NCI-H187 treated with DMSO at 0.1 percent for 48 hours (cell line): ENCODE results near the gene CHST15.
"Not testable (repeated sequence)": the region's sequence is repeated elsewhere in the genome, so short reads cannot be mapped to it uniquely, and the experiment has no call there.

Experiments
- DNase-seq: peaks from one replicate; lab custom pipeline; 2025; lab: John Stamatoyannopoulos, UW

CHST15 gene

DNA sequence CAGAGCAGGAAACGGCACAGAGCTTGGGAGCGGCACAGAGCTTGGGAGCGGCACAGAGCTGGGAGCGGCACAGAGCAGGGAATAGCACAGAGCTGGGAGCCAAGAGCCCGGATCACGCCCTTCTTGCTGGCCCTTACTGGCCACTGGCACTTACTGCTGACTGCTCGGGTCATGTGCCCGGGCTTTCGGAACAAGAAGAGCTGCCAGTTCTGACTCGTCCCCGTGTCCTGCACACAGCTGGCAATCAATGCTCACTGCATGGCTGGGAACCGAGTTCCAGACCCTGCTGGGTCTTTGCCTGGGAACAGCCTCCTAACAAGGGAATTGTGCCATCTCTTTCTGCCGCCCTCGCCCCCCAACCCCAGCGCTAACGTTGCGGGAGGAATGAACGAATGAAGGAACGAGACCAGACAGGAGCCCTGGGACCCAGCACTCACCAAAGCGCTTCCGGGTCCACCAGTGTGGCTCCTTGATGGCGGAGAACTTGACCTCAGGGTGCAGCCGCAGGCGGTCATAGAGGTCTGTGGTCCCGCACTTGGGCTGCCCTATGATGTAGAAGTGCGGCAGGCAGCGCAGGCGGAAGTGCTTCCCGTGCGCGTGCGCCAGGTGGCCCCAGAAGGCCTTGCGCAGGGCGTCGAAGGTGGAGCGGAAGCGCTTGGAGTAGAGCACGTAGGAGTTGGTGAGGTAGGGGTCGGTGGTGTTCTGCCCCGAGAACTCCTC lies 49.1 kb downstream of the CHST15 start:
- DNase-seq: no peak

DNA sequence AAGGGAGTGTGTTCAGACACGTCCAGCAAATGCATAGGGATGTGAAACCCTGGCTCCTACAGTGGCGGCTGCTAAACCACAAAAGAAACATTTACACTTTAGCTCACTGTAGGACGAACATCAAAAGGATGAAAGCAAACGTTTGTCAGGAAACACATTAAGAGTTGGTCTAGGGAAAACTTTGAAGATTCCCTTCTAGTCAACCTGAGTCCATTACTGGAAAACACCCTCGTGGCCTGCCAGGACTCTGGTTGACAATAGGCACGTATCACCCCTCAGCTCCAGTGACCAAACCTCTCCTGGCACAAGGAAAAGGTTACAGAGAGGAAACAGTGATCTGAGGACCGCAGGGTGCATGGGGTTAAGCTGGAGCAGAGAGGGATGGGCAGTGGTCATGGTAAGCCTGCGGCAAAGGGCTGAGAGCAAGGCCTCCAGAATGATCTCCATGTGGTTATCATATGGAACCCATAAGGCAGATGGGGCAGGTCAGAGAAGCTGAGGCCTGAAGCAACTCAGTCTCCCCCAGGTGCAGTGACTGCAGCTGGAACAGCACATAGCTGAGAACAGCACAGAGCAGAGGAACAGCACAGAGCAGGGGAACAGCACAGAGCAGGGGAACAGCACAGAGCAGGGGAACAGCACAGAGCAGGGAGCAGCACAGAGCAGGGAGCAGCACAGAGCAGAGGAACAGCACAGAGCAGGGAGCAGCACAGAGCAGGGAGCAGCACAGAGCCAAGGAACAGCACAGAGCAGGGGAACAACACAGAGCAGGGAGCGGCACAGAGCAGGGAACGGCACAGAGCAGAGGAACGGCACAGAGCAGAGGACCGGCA lies 49.9 kb downstream of the CHST15 start:
- DNase-seq: no peak

DNA sequence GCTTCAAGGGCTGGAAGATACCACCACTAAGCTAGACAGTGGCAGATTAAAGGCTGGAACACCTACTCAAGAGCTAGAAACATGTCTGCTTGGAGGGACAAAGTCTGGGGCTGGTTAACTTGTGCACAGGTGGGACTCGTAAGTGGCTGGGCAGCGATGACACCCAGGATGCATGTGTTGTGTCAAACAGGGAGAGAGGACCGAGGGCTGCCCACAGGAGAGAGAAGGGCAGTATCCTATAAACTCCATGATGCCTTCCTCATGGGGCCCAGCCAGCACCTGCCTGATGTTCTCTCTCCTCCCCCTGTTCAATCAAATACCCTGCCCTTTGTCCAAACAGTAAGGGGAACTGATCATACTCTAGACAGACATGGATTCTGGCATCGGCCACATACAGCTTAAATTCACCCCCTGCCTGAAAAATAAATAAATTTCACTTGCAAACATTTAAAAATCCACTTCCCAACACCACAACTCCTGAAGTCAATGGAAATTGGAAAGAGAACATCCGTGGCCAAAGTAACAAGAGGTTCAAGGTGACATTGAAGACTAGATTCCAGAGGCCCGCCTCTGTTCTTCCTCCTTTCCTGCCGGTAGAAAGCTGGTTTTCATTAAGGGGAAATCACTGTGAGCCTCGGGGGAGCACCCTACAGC lies 50.6 kb downstream of the CHST15 start:
- DNase-seq: no peak

DNA sequence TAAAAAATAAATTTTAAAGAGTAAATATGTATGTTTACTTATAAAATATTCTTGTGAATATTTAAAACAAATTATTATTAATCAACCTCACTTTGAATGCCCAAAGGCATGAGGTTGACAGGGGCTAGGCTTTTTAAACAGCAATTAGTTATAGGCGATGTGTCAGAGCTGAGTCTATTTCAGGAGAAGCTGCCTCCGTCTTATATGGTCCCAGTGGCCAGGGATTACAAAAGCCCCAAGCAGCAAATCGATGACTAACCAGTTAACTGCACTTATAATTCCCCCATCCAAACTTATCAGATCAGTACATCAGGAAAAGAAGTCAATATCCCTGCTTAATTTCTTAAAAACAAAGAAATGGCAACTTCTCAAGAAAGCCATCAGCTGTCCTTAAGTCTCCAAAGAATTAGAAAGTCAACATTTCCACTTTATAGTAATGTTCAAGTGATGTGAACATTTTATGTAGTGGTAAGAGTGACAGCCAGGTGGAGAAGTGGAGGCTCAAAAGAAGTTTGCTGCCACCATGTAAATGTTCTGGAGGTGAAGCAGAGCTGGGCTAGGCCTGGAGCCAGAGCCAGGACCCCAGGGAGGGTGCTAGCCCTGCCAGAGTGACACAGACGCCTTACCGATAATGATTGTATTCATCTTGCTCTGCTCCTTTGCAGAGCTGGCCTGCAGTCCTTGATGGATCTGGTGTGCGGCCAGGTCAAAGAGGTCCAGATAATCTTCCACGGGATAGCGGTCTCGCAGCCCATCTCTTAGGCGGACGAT lies 51.5 kb downstream of the CHST15 start:
- DNase-seq: no peak

DNA sequence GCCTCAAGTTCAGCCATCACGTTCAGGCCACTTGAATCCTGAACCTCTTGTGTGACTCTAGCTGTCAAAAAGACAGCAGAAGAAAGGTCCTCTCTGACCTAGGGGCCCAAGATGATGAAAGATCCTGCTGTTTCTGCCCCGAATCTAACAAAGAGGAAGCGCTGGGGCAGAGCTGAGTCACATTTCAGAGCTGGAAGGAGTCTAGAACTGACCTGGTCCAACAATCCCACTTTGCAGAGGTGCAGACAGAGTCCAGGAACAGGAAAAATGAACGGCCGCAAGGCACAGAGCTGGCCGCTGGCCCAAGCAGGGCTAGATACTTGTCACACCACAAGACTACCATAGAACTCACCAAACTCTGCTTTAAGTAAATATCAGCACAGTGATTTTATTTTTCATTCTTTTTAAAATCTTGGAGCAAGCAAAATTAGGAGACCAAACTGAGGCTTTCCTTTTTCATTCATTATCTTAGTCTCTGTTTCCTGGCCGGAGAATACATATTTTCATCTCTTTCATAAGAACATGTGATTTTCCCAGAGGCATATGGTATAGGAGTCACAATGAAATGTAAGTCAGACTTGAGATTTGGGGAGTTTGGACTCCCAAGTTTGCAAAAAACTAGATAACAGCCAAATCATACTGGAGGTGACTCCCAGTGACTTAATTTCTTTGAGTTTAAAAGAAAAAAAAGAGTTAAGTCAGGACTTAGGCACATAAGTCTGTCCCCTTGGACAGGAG lies 52.8 kb downstream of the CHST15 start:
- DNase-seq: no peak

DNA sequence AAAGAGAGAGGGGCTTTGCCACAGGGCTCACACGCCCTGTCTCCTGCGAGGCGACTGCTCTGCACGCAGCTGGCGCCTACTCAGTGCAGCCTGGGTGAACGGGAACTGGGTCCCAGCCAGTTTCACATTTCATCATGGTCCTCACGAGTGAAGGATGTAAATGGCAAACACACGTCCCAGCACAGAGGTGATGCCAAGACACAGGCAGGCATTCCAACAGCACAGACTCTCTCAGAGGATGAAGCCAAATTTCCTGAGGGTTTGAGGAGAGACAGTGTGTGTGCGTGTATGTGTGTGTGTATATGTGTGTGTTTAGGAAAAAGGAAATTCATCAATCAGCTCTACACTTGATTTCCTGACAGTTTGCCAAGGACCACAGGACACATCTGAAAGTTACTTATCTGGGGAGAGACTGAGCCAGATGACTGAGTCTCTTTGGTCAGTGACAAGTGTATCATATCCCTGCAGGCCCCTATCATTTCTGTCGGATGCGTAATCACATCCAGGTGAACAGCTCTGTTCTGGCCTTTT lies 53.9 kb downstream of the CHST15 start:
- DNase-seq: no peak

DNA sequence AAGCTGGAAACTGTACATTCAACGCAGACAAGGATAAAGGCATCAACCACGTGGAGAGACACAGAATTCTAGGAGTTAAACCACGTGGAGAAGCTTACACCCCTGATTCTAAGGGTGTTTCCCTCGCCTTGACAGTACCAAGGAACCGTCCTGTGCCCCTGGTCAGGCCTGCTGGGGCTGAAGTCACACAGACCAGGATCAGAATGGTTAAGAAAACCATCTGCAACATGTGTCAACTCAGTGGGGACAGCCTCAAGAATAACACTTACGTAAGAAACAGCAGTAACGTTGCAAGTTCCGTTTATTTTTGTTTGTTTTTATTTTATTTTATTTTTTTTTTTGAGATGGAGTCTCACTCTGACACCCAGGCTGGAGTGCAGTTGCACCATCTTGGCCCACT lies 55.6 kb downstream of the CHST15 start:
- DNase-seq: no peak

DNA sequence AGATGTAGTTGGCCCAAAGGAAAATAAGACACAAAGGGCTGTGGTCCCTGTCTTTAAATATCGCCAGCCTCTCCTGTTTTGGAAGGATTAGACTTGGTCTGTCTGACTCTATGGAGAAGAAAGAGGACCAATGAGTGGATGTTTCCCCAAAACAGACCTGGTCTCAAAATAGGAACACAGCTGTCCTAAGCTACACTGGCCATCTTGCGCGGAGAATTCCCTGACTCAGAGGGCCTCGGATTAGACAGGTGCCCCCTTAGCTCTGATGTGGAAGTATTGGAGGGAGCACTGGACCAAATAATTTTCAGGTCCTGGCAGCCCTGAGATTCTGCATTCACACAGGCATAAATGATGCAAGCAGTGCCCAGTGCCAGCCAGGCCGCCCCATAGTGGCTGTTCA lies 56.1 kb downstream of the CHST15 start:
- DNase-seq: no peak

DNA sequence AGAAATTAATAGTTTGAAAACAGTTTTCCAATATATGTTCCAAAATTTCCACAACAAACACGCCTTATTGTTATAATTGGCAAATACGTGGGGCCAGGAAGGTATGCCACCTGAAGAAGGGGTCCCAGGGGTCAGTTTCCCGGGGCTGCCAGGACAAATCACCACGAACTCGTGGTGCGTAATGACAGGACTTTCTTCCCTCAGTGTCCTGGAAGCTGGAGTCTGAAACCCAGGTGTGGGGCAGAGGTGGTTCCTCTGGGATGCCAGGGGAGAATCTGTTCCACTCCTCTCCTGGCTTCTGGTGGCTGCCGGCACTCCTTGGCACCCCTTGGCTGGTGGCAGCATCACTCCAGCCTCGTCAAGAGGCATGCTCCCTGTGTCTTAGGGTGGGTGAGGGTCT lies 56.7 kb downstream of the CHST15 start:
- DNase-seq: no peak

DNA sequence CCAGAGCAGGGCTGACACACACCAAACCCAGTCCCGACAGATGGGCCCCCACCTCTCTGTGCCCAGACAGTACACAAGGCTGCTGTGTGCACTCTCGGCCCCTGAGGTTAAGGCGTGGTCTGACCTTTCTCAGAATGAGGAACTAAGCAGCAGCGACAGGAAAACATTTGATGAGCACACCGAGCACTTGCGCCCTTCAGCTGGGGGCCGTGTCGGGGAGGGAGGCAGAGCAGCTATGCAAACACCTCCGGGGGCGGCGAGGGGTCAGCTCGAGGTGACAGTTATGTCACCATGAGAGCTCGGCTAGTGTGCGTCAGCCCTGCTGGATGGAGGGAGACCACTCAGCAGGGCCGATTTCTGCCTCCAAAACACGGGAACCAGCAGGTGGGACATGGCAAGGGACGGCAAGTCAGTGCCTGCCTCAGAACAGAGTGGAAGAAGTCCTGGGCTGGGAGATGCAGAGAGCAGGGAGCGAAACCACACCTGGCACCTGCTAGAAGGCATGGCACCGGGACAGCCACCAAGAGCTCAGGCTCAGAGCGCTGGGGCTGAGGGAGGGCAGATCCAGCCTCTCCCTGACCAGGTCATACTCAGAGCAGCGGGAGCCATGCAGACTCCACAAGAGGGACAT lies 57.4 kb downstream of the CHST15 start:
- no peak for DNase-seq

DNA sequence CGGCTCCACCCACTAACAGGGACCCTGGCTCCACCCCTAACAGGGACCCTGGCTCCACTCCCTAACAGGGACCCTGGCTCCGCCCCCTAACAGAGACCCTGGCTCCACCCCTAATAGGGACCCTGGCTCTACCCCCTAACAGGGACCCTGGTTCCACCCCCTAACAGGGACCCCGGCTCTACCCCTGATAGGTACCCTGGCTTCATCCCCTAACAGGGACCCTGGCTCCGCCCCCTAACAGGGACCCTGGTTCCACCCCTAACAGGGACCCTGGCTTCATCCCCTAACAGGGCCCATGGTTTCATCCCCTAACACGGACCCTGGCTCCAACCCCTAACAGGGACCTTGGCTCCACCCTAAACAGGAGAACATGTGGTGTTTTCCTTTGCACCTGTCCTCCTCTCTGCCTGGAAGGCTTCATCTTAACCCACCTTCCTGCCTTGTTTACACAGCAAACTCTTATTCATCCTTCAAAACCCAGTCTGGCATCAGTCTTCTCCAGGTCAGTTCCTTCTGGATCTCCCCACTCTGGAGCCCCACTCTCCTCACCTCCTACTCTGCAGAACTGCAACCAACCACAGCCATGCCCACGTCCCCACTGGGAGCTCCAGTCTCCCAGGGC lies 58.0 kb downstream of the CHST15 start:
- DNase-seq: no peak

DNA sequence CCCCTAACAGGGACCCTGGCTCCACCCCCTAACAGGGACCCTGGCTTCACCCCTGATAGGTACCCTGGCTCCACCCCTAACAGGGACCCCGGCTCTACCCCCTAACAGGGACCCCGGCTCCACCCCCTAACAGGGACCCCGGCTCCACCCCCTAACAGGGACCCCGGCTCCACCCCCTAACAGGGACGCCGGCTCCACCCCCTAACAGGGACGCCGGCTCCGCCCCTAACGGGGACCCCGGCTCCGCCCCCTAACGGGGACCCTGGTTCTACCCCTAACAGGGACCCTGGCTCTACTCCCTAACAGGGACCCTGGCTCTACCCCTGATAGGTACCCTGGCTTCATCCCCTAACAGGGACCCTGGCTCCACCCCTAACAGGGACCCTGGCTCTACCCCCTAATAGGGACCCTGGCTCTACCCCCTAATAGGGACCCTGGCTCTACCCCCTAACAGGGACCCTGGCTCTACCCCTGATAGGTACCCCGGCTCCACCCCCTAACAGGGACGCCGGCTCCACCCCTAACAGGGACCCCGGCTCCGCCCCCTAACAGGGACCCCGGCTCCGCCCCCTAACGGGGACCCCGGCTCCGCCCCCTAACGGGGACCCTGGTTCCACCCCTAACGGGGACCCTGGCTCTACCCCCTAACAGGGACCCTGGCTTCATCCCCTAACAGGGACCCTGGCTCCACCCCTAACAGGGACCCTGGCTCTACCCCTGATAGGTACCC lies 58.7 kb downstream of the CHST15 start:
- not testable (repeated sequence) for DNase-seq

DNA sequence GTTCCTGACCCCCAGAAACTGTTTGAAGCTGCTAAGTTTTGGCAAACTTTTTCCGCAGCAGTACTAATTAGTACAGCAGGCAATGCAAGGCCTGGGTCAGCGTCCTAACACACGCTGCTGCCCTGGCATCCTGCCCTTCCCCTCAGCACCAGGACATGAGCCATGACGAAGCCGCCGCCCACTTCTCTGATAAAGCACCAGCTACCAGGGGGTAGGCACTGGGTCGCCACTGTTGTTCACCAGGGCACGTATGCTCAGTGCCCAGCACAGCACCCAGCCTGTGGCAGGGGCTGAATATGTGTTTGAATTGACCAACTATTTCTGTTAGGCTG lies 59.5 kb downstream of the CHST15 start:
- DNase-seq: no peak

DNA sequence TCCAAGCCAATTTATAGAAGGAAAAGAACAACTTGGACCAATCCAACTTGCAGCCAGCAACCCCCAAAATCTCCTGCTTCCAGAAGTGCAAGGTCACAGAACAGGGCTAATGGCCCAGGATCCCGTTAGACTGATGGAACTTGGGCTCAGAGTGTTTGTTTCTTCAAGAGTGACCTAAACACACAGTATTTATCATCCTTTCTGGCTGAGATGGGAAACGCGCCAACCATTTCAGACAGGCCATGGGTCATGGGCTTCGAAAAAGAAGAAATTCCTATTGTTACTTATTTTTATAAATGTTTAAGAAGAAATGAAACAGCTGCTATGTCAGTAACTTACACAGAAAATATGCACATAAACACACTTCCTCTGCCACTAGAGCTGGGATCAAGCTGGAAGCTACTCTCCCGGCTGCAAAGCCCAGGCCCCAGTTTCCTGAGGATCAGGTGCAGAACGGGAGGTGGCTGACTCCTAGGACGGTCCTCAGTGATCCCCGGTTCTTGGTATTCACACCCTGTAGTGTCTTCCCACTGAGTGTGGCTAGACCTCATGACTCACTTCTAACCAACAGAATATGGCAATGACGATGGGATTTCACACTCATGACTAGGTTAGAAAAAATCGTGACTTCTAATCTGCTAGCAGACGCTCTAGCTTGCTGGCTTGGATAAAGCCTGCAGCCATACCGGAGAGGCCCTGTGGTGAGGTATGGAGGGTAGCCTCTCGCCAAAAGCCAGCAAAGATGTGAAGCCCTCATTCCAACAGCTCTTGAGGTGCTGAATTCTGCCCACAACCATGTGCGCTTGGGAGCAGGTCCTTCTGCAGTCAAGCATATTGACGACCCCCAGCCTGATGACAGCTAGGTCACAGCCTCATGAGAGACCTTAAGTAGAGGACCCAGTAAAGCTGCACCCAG lies 60.2 kb downstream of the CHST15 start:
- DNase-seq: no peak

DNA sequence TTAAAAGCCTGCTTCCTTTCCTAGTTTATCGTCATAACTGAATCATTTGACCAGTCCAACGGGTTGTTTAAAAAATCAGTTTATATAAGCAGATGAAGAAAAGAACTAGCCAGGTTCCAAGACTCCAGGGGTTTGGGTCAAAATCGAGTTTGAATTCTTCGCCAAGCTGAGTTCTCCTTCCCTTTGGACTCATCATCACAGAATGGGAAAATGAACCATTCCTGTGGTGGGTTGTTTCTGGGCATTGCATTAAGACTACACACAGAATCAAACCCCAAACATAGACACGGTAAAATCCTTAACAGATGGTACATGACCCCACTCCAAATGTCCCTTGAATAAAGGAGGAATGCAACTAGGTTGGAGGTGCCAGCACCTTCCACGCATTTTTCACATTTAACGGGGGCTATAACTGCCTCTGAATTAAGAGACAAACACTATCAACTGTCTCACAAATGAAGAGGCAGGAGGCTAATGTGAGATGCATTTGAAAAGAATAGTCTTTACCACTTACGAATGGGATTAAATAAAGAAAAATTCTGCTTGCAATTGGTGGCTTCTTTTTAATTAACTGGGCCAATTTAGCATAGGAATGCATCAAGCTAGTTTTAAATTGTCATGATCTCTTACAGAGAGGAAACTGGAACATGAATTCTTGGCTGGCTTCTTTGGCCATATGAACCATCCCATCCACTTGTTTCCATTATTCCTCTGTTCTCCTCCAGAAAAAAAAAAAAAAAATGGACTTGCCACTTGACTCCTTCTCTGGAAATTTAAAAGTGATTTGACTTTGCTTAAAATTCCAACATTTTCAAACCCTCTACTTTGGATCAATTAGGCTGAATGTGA lies 61.1 kb downstream of the CHST15 start:
- DNase-seq: no peak

DNA sequence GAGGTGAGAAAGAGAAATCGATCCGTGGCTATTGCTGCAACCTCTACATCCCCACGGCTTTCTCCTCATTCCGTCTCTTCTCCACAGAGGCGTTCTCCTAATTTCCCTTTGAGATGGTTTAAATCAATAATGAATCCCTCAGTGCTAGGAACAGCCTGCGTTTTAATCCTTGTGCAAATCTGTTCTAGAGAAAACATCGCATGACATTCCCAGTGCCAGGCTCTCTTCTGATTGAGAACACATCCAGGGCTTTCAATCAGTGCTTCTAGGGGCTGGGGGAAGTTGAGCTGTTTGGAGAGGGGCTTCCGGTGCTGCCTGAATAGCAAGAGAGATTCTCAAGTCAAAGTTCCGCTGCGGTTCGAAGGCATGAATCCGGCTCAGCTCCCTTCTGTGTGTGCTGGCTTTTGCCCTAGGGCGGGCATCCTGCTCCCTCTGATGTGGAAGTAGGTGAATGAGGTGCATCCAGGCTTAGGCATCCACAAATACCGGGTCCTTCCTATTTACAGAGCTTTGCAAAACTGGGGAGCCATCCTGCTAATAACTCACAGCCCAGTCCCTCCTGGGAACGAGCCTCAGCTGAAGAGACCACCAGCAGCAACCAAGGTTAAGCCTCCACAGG lies 62.8 kb downstream of the CHST15 start:
- no peak for DNase-seq

DNA sequence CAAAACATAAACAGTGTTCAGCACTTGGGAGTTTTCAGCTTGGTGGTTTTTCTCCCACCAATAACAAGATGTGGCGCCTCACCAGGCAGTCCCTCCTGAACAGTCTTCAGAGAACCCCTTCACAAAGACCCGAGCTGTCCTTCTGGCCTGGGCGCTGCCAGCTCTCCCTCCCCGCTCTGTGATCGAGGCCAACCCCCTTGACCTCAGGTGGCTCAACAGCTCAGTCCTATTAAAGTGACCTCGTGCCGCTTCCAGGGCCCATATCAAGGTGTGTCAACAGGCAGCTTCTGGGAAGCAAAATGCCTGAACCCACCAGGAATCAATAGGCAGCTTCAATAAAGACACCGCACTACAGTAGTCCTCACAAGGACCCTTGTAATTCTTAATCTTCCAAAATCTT lies 63.3 kb downstream of the CHST15 start:
- no peak for DNase-seq
